Tongue (tissue), 2 donors: ENCODE results near the gene IRX1. TPM values are rescaled to one million over a fixed set of nuclear protein-coding genes. Genes with fewer than 3 reads are reported as not detected.

Experiments
- DNase-seq: peaks from one replicate; pipeline ENCODE4 v3.0.0-alpha.2; 2015
- total RNA-seq: library from RNA; depleted of rRNA; stranded (reverse); fragments of >200 nt; gene quantifications from one replicate; pipeline ENCODE4 v1.2.3, GENCODE V29; 2014

Gene IRX1
- total RNA-seq, 1 donor from 2014 or later, result 1.6 TPM

DNA sequence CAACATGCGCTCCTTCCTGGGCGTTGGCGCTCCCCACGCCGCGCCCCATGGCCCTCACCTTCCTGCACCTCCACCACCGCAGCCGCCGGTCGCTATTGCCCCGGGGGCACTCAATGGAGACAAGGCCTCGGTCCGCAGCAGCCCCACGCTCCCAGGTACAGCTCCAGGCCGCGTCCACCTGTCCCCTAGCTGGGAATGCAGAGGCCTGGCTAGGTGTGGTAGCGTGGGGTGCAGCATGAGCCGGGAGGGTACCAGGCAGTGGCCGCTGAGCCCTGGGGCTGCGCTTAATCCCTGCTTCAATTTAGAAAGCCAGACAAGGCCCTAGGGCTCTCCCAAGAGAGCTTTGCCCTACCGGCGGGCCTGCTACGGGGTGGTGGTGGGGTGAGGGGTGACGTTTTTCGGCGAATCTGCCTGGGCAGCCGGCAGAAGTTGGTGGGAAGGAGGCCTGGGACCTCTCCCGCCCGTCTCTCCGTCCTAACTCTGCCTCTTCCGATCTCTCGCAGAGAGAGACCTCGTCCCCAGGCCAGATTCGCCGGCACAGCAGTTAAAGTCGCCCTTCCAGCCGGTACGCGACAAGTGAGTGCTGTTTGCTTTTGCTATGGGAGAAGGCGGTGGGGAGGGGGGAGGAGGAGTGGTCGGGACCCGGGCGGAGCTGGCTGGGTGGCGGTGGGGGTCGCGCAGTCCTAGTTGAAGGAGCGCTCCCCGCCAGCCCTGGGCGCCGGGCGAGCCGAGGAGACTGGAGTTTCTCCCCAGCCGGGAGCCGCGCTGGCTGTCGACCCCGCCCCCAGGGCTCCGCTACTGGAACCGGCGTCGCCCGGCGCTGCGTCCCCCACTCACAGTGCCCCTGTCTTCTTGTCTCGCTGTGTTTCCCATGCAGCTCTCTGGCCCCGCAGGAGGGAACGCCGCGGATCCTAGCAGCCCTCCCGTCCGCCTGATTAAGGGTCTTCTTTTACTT lies 4.8 kb downstream of the IRX1 start:
- peak; percentile 34 for DNase-seq

DNA sequence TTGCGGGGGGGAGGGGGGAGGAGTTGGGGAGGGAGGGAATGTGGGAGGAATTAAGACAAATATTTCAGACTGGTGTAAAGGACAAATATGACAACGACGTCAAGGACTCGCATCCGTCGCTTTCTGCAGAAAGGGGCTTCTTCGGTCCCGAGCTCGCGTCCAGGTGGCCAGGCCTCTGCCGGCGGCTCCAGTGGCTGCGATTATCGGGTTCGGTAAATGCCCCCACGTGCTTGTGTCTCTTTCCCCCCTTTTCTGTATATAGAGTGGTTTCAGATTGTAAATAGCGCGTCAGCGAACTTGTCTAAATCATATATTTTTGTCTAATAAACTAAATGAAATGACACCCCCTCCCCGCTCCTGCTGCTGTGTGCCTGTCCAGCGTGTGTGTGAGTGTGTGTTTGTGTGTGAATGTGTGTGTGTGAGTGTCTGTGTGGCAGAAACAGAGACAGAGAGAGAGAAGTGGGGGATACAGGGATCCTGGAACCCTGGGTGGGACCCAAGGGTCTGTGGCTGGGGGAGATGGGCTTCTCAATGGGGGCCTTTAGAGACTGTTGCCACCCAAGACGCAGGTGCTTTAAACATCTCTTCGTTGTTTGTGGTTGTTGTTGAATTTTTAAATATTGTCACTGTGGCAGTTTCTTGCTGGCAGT lies 5.6 kb downstream of the IRX1 start:
- no peak for DNase-seq

DNA sequence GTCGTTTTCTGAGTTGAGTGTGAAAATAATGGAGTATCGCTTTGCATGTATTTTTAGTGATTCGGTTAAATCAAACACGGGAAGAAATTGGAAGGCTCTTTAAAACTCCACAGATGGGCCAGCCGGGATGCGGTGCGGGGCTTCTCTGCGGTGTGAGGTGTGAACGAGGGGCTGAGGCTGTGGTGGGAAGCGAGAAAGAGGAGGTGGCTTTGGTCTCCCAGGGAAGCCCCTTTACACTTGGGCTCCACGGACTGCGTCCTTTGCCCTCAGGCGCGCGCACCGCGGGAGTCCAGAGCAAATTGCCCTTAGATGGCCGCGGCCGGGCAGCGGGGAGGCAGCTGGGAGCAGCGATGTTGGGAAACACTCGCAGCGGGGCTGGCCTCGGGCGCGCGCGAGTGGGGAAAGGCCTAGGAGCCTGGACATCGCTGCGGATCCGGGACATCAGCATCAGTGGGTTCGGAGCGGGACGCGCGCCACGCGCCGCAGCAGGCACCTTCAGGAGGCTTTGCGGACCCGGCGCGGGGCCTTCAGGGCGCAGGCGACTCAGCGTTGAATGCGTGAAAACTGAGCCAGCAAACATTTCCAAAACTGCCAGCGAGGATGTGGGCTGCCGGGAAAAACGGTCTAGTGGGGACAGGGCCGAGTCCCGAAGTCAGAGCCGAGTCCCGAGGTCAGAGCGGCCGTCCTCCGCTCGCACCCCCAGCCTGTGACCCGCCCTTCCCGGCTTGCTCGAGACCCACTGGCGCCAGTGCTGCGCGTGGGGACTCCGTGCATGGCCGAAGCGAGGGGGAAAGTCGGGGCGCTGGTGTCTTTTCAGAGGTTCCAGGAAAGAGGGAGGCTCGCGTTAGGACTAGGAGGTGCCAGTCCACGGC lies 6.5 kb downstream of the IRX1 start:
- peak; percentile 17 for DNase-seq

- DNase-seq, result peak; percentile 54
These were observed 7.3 kb downstream of the IRX1 start for GRCh38 chr5:3602785-3603502.

GRCh38 chr5:3604501-3604900 lies 8.9 kb downstream of the IRX1 start:
- DNase-seq, result no peak

- no peak for DNase-seq
These were observed 9.8 kb downstream of the IRX1 start for GRCh38 chr5:3605298-3606010.

DNA sequence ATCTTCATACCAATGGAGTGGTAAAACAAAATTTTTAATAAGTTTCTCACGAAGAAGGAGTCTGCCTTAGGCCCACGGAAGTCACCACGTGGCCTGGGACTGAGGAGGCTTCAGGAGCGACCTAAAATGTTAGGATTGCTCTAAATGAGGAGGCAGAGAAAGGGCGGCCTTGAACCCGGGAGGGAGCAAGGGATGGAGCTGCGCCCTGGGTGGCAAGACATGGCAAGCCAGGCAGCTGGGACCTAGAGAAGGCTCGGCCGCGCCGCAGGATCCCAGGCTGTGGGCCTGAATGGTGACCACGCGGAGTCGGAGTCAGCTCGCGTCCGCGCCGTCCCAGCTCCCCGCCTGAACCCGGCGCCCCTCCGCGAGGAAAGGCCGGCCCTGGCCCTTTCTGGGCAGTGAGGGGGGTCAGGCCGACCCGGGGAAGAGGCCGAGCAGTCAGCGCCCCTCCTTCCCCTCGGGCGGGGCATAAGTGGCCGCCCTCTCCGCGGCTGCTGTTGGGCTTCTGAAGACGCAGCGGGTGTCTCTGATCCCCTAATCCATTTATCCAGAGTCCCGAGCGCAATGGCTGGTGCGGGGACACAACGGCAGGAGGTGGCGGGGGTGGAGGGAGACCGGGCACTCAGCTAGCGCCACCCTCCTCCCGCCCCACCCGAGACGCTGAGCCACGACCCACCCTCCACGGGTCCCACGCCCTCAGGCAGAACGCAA lies 10.6 kb downstream of the IRX1 start:
- DNase-seq, result no peak

- DNase-seq, result no peak
These were observed 12.0 kb downstream of the IRX1 start for GRCh38 chr5:3607541-3608181.

- DNase-seq, result no peak
These were observed 13.6 kb downstream of the IRX1 start for GRCh38 chr5:3609120-3609681.

GRCh38 chr5:3612591-3613042 lies 17.0 kb downstream of the IRX1 start:
- DNase-seq, result no peak

DNA sequence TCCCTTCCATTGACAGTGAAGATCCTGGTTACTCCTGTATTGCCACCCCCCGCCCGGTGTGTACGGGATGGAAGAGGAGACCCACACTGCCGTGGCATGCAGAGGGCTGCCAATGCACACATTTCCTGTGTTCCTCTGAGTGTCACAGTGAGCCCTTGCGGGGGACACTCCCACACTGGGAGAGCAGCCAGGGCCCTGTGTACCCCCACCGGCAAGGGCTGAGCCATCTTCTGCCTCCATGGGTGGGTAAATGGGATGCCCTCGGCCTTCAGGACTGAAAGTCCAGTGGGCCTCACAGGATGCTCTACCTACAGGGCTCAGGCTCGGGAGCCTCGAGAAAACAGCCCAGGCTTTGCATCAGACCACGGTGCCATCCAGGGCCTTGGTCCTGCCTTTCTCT lies 18.1 kb downstream of the IRX1 start:
- DNase-seq, result no peak

GRCh38 chr5:3615217-3615616 lies 19.6 kb downstream of the IRX1 start:
- DNase-seq, result no peak

DNA sequence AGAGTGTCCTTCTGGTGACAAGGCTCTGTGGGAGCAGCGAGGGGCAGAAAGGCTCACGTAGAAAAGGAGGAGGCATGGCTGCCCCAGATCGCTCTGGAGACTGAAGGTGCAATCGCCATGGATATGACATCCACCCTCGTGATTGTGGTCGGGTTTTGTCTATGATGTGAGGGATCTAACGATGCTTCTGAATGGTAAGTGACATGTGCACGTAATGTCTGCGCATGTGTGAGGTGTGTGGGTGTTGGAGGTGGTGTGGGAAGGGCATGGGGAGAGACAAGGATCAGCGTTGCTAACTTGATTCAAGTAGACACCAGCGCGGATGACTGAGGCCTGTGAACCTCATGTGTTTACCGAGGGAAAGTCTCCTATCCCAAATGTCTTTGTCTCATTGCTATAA lies 20.2 kb downstream of the IRX1 start:
- no peak for DNase-seq

- no peak for DNase-seq
These were observed 23.9 kb downstream of the IRX1 start for GRCh38 chr5:3619579-3619978.

DNA sequence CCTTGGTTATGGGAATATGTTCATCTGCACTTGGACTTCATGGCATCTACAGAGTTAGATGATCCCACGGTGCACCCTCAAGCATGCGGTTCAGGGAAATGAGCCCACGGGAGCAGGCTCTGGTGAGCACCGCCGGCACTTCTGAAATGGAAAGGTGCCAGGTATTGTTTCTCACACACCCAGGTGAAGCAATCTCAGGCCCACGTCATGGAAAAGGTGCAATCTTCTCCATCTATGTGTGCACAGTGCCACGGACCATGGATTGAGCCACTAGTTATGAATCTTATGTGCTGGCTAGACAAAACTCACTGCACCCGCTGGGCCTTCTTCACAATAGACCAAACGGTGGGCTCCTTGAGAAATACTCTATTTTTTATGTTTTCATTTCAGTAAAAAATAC lies 27.3 kb downstream of the IRX1 start:
- DNase-seq, result no peak

- no peak for DNase-seq
These were observed 30.0 kb downstream of the IRX1 start for GRCh38 chr5:3625626-3626025.

GRCh38 chr5:3634061-3634460 lies 38.4 kb downstream of the IRX1 start:
- no peak for DNase-seq

DNA sequence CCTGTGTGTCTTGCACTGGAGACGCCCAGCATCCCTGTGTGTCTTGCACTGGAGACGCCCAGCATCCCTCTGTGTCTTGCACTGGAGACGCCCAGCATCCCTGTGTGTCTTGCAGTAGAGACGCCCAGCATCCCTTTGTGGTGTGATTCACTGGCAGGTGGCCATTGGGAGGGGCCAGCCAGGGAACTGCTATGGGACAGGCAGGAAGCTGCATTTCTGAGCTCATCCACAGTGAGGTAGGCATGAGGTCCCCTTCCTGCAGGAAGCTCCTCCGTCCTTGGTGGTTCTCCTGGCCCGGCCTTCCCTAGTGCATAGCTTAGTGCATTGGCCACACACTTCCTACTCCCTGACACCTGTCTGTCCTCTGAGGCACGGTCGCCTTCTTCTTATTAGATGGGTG lies 43.5 kb downstream of the IRX1 start:
- DNase-seq, result no peak

DNA sequence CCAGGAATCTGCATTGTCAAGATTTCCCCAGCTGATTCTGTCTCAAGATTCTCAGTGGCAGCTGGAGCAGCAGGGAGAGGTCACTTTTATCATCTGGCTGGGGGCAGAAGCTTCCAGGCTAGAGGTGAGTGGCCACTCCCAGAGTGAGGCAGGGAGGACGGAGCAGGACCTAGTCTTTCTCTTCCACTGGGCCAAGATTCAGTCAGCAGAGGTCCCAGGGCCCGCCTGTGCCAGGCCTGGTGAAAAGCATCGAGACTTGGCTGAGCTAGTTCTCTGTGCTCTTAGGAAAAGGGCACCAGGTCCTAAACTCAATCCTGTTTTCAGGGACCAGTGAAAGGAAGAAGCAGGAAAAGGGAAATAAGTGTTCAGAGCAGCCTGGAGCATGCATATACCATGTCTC lies 46.6 kb downstream of the IRX1 start:
- no peak for DNase-seq

GRCh38 chr5:3650320-3650719 lies 54.7 kb downstream of the IRX1 start:
- DNase-seq, result no peak
